PC-3 (cell line): ENCODE measurements around the gene MBNL1.

ENCODE experiments used
- EZH2 ChIP-seq: fragments of 300-600 bp; sonication (generic); IDR thresholded peaks from one replicate; pipeline ENCODE4 v1.6.1; 2017; ENCODE audit warnings: antibody characterized with exemption, mild to moderate bottlenecking, low read length; ENCODE audit not compliant: unreplicated experiment
- EZH2phosphoT487 ChIP-seq: fragments of 300-600 bp; sonication (generic); IDR thresholded peaks from 2 replicates; pipeline ENCODE4 v1.6.1; 2018; ENCODE audit warnings: mild to moderate bottlenecking, antibody characterized with exemption, low read length, borderline replicate concordance
- TF ChIP-seq, protein P1 (sequence below): fragments of 300-600 bp; sonication (generic); conservative IDR thresholded peaks from 2 replicates; pipeline ENCODE4 v1.5.1; 2017; ENCODE audit warnings: antibody characterized with exemption, low read depth, mild to moderate bottlenecking, low read length

- TF ChIP-seq, protein P1, sequence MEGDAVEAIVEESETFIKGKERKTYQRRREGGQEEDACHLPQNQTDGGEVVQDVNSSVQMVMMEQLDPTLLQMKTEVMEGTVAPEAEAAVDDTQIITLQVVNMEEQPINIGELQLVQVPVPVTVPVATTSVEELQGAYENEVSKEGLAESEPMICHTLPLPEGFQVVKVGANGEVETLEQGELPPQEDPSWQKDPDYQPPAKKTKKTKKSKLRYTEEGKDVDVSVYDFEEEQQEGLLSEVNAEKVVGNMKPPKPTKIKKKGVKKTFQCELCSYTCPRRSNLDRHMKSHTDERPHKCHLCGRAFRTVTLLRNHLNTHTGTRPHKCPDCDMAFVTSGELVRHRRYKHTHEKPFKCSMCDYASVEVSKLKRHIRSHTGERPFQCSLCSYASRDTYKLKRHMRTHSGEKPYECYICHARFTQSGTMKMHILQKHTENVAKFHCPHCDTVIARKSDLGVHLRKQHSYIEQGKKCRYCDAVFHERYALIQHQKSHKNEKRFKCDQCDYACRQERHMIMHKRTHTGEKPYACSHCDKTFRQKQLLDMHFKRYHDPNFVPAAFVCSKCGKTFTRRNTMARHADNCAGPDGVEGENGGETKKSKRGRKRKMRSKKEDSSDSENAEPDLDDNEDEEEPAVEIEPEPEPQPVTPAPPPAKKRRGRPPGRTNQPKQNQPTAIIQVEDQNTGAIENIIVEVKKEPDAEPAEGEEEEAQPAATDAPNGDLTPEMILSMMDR: no peak
- TF ChIP-seq EZH2: no peak
- TF ChIP-seq EZH2phosphoT487: no peak
Observed at GRCh38 chr3:152244517-152244888, 24.2 kb upstream of the MBNL1 start.
